Kasumi-1 (cell line): Measurements from ENCODE around the gene HECA.

Experiments used
- DNase-seq, 2 experiments: peaks; one replicate each; lab custom pipeline; 2025; lab: John Stamatoyannopoulos, UW

Gene HECA

GRCh38 chr6:139161169-139161568, 26.3 kb downstream of the HECA start:
- DNase-seq, result no peak

GRCh38 chr6:139161817-139162284, 27.0 kb downstream of the HECA start:
- DNase-seq, result no peak

- DNase-seq, result no peak
These were observed 29.1 kb downstream of the HECA start for GRCh38 chr6:139164001-139164400.

- no peak for DNase-seq
These were observed 30.4 kb downstream of the HECA start for GRCh38 chr6:139165324-139165723.

GRCh38 chr6:139166238-139166955, 31.5 kb downstream of the HECA start:
- DNase-seq, result no peak

GRCh38 chr6:139166956-139167313, 32.1 kb downstream of the HECA start:
- no peak for DNase-seq

- no peak for DNase-seq
These were observed 37.3 kb downstream of the HECA start for GRCh38 chr6:139172151-139172550.

- DNase-seq, result no peak
These were observed 37.7 kb downstream of the HECA start for GRCh38 chr6:139172567-139172966.

- DNase-seq, result no peak
These were observed 38.3 kb downstream of the HECA start for GRCh38 chr6:139173172-139173571.

- DNase-seq, result no peak
These were observed 38.9 kb downstream of the HECA start for GRCh38 chr6:139173822-139174221.

- DNase-seq, result no peak
These were observed 40.1 kb downstream of the HECA start for GRCh38 chr6:139174961-139175360.

GRCh38 chr6:139175389-139175948, 40.6 kb downstream of the HECA start:
- peak; percentile 63 to 70 for DNase-seq

- DNase-seq, result no peak
These were observed 46.4 kb downstream of the HECA start for GRCh38 chr6:139181236-139181635.

- DNase-seq, result no peak
These were observed 49.2 kb downstream of the HECA start for GRCh38 chr6:139184047-139184446.

- DNase-seq, result no peak
These were observed 49.6 kb downstream of the HECA start for GRCh38 chr6:139184459-139184858.

- no peak for DNase-seq
These were observed 51.4 kb downstream of the HECA start for GRCh38 chr6:139186242-139186641.

- DNase-seq, result no peak
These were observed 51.8 kb downstream of the HECA start for GRCh38 chr6:139186692-139187091.

GRCh38 chr6:139187489-139187888, 52.6 kb downstream of the HECA start:
- DNase-seq, result no peak

GRCh38 chr6:139189665-139190064, 54.8 kb downstream of the HECA start:
- DNase-seq, result no peak

- no peak for DNase-seq
These were observed 59.9 kb downstream of the HECA start for GRCh38 chr6:139194740-139195139.

- peak in 1 of 2 experiments; percentile 40 for DNase-seq
These were observed 63.8 kb downstream of the HECA start for GRCh38 chr6:139198529-139199288.

GRCh38 chr6:139201378-139201777, 66.5 kb downstream of the HECA start:
- DNase-seq, result no peak

GRCh38 chr6:139204978-139205377, 70.1 kb downstream of the HECA start:
- DNase-seq, result no peak
